GM13976 (cell line): Measurements from ENCODE around the gene PTGES.

ENCODE experiments used
- DNase-seq: peaks from one replicate; pipeline ENCODE4 v3.0.0; 2012; ENCODE audit warnings: low spot score
- CTCF ChIP-seq: IDR thresholded peaks from 2 replicates; pipeline ENCODE4 v1.5.1; 2012; ENCODE audit warnings: borderline replicate concordance, mild to moderate bottlenecking; ENCODE audit not compliant: insufficient read depth; ENCODE audit errors: extremely low read depth, missing control alignments, control extremely low read depth
- in situ Hi-C: fragments of 300-500 bp; cut with MboI; formaldehyde crosslinking; loops from one replicate; pipeline ENCODE4 v1.12.0; 2022; ENCODE audit warnings: low sequenced_read_pairs, mixed read lengths, inconsistent platforms; ENCODE audit not compliant: unreplicated experiment

PTGES gene

DNA sequence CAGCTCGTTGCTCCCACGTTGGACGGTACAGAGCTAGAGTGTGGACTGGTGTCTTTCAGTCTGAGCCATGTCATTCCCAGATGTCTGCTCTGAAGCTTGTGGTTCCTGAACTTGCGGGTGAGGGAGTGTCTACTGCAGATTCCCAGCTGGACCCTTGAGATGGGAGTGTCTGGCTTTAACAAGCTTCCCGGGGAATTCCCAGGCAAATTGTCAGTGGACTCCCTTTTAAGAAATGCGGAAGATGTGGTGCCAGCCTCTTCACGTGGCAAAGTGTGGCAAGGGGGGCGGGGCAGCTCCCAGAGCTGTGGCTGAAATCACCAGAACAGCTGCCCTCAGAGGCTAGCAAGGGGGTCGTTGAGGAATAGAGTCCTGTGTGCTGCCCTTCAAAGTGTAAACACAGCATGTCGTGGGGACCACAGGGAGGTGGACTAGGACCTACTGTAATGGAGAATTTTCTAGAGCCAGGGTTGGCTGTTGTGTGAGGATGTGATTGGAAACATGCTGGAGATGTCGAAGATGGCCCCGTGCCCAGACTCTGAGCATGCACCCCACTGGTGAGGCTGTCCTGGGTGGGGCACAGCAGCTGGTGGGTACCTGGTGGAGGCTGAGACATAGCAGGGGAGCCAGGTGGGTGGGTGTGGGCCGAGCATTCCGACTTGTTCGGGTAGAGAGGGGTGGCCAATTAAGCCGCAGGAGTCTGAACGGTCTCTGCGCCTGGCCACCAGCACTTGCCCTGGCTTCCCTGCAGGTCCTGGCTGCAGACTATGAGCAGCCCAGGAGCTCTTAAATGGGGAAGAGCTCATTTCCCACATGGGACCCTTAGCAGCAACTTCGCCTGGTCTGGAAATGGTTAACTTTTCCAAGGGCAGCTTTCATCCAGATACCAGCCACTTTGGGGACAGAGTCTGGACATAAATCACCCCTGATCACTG lies 50.0 kb downstream of the PTGES start:
- in situ Hi-C loops: no loop called here
- no peak for DNase-seq
- TF ChIP-seq CTCF: no peak

DNA sequence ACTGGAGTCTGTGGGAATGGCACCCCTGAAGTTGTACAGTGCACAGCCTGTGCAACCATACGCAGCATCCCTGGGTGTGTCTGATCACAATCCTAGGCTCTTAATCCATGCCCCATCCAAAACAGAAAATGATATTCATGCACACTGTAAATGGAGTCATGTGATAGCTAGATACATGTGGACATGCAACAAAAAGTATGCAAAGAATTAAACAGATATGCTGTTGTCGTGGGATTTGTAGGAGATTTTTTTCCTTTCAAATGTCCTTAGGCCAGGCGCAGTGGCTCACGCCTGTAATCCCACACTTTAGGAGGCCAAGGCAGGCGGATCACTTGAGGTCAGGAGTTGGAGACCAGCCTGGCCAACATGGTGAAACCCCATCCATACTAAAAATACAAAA lies 51.3 kb downstream of the PTGES start:
- in situ Hi-C loops: no loop called here
- DNase-seq: no peak
- TF ChIP-seq CTCF: no peak

DNA sequence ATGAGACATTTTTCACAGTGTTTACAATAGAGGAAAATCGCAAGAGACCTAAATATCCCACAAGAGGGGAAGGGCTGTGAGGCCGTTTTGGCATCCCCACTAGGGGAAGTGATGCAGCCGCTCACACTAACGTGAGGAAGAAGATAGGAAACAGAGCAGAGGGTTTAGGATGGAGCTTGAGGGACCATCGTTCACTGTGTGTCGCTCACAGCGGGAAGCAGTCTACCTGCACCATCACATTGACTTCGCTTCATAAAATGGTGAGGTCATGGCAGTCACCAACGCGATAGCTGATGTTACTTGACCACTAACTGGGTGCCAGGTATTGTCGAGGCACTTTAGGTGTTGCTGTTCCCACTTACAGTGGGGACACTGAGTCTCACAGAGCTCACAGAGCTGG lies 51.8 kb downstream of the PTGES start:
- in situ Hi-C loops: no loop called here
- no peak for DNase-seq
- no peak for TF ChIP-seq CTCF

DNA sequence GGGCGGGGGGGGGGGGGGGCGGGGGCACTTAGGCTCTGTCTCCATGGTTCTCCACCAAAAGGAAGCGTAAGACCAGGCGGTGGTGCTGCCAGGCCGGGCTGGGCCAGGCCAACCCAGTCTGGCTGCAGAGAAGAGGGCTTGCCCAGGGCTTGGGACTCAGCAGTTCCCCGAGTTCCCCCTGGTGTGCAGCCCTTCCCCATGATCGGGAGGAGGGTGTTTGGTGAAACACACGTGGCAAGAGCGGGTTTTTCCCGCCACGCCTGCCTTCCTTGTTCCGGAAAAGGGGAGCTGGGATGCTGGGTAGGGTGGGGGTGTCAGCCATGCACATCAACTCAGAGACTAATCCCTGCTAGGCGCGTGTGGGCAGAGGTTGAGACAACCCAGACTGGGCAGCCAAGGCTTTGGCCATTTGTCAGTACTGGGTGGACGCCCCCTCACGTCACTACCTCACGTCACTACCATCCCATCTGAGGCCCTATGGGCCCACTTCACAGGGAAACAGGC lies 54.5 kb downstream of the PTGES start:
- in situ Hi-C loops: no loop called here
- no peak for TF ChIP-seq CTCF
- DNase-seq: no peak

GRCh38 chr9:129697656-129698253 lies 55.1 kb downstream of the PTGES start:
- in situ Hi-C loops: no loop called here
- DNase-seq: no peak

GRCh38 chr9:129696944-129697655 lies 55.7 kb downstream of the PTGES start:
- in situ Hi-C loops: no loop called here
- no peak for TF ChIP-seq CTCF
- DNase-seq: no peak

More at GRCh38 chr9:129697656-129698253, 55.1 kb downstream of the PTGES start:
- no peak for TF ChIP-seq CTCF
